GM19025 (cell line): ENCODE results near the gene TBCE.
"Not testable (repeated sequence)": the region's sequence is repeated elsewhere in the genome, so short reads cannot be mapped to it uniquely, and the experiment has no call there.

Source experiments
- ATAC-seq: cut with Tn5 transposase; IDR thresholded peaks from one replicate; pipeline ENCODE4 v1.9.1; 2021; ENCODE audit warnings: mild to moderate bottlenecking, low read depth, moderate library complexity; ENCODE audit not compliant: unreplicated experiment

Gene TBCE

GRCh38 chr1:235351441-235351840 lies 15.8 kb upstream of the TBCE start:
- no peak for ATAC-seq

- no peak for ATAC-seq
Observed at GRCh38 chr1:235351898-235352297, 15.3 kb upstream of the TBCE start.

DNA sequence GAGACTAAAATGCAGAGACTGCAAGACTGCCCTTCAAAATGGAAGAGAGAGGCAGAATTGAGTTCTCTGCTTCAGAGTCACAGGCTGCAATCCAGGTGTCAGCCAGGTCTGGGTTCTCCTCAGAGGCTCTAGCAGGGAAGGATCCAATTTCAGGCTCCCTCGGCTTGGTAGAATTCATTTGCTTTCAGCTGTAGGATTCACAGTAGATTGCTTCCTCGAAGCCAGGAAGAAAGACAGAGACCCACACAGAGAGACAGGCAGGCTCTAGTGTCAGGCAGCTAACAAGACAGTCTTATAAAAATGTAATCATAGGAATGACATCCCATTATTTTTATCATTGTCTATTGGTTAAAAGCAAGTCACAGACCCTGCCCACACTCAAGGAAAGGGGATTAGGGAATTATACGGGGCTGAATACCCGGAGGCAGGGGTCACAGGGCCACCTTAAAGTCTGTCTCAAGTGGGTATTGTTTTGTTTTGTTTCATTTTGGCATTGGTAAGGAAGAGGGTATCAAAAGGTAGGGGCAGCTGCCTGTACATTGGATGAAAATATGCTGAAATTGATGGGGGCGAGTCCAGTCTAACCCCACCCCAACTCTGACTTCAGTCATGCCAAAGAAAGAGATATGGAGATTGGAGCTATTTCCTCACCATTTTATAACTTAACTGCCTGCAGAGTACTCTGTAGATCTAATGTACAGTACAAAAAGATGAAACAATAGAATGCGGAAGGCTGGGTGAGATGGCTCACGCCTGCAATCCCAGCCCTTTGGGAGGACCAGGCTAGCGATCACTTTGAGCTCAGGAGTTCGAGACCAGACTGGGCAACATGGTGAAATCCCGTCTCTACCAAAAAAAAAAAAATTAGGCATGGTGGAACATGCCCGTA lies 9.5 kb upstream of the TBCE start:
- ATAC-seq = no peak

GRCh38 chr1:235358899-235359298 lies 8.3 kb upstream of the TBCE start:
- ATAC-seq = no peak

DNA sequence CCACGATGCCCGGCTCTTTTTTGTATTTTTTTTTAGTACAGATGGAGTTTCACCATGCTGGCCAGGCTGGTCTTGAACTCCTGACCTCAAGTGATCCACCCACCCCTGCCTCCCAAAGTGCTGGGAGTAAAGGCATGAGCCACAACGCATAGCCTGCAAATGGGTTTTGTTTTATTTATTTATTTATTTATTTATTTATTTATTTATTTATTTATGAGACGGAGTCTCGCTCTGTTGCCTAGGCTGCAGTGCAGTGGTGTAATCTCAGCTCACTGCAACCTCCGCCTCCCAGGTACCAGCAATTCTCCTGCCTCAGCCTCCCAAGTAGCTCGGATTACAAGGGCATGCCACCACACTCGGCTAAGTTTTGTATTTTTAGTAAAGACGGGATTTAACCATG lies 3.0 kb upstream of the TBCE start:
- ATAC-seq = not testable (repeated sequence)

- ATAC-seq = no peak
Observed at GRCh38 chr1:235366286-235366685, 941 bp upstream of the TBCE start.

GRCh38 chr1:235368428-235368827 lies 1.2 kb downstream of the TBCE start:
- ATAC-seq = no peak

DNA sequence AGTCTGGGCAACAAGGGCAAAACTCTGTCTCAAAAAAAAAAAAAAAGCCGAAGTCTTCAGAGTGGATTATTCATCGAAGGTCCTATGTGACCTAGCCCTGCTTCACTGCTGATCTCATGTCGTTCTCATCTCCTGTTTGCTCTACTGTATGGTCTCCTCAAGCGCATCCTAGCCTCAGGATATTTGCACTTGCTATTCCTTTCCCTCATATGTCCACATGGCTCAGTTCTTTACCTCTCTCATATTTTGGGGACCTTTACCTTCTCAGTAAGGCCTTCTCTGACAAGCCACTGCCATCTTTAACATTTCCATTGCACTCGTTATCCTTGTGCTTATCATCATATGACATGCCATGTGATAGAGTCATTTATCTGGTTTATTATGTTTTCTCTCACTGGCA lies 2.6 kb downstream of the TBCE start:
- no peak for ATAC-seq

DNA sequence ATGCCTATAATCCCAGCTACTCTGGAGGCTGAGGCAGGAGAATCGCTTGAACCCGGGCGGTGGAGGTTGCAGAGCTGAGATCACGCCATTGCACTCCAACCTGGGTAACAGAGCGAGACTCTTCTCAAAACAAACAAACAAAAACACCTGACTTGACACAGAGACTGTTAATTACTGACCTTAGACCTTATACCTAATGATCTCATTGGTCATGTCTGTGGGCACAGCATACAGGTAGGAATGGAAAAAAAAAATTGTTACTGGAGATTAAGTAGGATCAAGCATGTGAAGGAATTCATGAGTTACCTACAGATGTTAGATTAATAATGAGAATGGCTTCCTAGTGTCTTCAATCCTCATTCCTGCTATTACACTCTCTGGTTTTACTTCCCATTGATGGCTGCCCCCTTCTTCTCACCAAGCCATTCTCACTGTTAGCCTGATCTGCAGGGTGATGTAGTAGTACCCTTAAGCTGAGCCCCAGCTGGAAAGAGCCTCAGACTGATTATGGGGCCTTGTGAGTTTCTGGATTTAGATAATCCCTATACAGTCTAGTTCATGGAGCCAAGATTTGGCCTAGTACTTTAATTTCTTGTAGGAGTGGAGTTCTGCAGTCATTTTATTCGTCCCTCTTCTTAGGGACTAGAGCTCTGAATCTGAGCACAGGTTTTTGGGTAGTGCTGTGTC lies 8.8 kb downstream of the TBCE start:
- no peak for ATAC-seq

DNA sequence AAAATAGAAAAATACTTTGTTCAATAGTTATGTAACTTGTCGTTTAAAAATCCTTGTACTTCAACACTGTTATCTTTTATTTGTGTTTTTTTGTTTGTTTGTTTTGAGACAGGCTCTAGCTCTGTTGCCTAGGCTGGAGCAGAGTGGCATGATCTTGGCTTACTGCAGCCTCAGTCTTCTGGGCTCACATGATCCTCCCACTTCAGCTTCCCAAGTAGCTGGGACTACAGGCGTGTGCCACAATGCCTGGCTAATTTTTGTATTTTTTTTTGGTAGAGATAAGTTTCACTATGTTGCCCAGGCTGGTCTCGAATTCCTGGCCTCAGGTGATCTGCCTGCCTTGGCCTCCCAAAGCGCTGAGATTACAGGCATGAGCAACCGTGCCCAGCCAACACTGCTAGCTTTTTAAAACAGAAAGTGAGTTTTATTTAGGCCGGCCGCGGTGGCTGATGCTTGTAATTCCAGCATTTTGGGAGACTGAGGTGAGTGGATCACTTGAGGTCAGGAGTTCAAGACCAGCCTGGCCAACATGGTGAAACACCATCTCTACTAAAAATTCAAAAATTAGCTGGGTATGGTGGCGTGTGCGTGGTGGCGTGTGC lies 11.0 kb downstream of the TBCE start:
- not testable (repeated sequence) for ATAC-seq

DNA sequence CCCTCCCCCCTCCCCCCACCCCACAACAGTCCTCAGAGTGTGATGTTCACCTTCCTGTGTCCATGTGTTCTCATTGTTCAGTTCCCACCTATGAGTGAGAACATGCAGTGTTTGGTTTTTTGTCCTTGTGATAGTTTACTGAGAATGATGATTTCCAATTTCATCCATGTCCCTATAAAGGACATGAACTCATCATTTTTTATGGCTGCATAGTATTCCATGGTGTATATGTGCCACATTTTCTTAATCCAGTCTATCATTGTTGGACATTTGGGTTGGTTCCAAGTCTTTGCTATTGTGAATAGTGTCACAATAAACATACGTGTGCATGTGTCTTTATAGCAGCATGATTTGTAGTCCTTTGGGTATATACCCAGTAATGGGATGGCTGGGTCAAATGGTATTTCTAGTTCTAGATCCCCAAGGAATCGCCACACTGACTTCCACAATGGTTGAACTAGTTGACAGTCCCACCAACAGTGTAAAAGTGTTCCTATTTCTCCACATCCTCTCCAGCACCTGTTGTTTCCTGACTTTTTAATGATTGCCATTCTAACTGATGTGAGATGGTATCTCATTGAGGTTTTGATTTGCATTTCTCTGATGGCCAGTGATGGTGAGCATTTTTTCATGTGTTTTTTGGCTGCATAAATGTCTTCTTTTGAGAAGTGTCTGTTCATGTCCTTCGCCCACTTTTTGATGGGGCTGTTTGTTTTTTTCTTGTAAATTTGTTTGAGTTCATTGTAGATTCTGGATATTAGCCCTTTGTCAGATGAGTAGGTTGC lies 14.9 kb downstream of the TBCE start:
- ATAC-seq = not testable (repeated sequence)

DNA sequence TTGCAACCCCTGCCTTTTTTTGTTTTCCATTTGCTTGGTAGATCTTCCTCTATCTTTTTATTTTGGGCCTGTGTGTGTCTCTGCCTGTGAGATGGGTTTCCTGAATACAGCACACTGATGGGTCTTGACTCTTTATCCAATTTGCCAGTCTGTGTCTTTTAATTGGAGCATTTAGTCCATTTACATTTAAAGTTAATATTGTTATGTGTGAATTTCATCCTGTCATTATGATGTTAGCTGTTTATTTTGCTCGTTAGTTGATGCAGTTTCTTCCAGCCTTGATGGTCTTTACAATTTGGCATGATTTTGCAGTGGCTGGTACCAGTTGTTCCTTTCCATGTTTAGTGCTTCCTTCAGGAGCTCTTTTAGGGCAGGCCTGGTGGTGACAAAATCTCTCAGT lies 18.4 kb downstream of the TBCE start:
- ATAC-seq = not testable (repeated sequence)

GRCh38 chr1:235391874-235392273 lies 24.6 kb downstream of the TBCE start:
- ATAC-seq = no peak

DNA sequence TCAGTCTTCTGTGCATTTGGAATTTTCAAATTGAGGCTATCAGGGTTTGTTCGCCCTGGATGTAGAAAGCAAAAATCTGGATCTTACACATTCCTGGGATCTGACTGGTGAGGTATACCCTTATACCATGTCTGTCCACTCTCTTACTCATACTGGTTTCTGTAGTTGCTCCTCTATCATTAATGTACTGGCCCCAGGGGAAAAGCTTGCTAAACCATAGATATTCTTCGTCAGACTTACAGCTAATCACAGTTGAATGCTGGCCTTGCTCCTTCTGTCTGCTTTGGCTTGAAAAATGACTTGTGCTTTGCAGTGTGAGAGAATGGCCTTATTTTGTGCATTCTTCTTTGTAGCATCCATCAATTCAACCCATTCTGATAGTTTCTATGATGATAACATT lies 30.5 kb downstream of the TBCE start:
- no peak for ATAC-seq

DNA sequence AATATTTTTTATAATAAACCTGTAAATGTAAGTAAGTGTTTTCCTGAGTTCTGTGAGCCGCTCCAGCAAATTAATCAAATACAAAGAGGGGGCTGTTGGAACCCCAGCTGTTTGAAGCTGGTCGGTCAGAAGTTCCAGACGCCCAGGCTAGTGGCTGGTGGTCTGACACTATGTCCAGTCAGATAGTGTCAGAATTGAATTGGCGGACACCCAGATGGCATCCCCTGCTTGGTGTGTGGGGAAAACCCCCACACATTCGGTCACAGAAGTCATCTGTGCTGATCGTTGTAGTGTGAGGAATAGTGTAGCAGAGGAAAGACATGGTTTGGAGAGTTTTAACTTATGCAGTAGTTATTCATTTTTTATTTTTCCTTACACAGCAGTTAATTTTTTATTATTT lies 32.4 kb downstream of the TBCE start:
- no peak for ATAC-seq

GRCh38 chr1:235401251-235401650 lies 34.0 kb downstream of the TBCE start:
- ATAC-seq = no peak

- ATAC-seq = no peak
Observed at GRCh38 chr1:235402457-235403200, 35.4 kb downstream of the TBCE start.

GRCh38 chr1:235403593-235403992 lies 36.4 kb downstream of the TBCE start:
- ATAC-seq = no peak

- no peak for ATAC-seq
Observed at GRCh38 chr1:235404190-235404589, 37.0 kb downstream of the TBCE start.

- ATAC-seq = no peak
Observed at GRCh38 chr1:235407419-235407818, 40.2 kb downstream of the TBCE start.
